NB4 (cell line): Measurements from ENCODE around the gene GRID2.

Experiments
- CTCF ChIP-seq: IDR thresholded peaks from one replicate; pipeline ENCODE4 v1.5.1; 2012; ENCODE audit warnings: low read depth, low read length
- POLR2A ChIP-seq: IDR thresholded peaks from 2 replicates; pipeline ENCODE4 v1.6.1; 2011; ENCODE audit warnings: mild to moderate bottlenecking; ENCODE audit not compliant: insufficient read length; ENCODE audit errors: extremely low read depth

- TF ChIP-seq CTCF, result no peak
- TF ChIP-seq POLR2A, result no peak
Observed at GRCh38 chr4:93513851-93514250, 1210.1 kb downstream of the GRID2 start.
